GM18505 (cell line): ENCODE data around the gene BPTF.
A peak's percentile ranks its signal among the peaks of the same experiment; 100 is the strongest.
"Not testable (repeated sequence)": the region's sequence is repeated elsewhere in the genome, so short reads cannot be mapped to it uniquely, and the experiment has no call there.

ENCODE experiments used
- ATAC-seq: cut with Tn5 transposase; IDR thresholded peaks from one replicate; pipeline ENCODE4 v1.9.1; 2021; ENCODE audit not compliant: unreplicated experiment
- POLR2A ChIP-seq: IDR thresholded peaks from 4 replicates; pipeline ENCODE4 v1.6.1; 2011; ENCODE audit warnings: borderline replicate concordance; ENCODE audit not compliant: insufficient read depth, insufficient read length; ENCODE audit errors: extremely low read depth

BPTF gene

GRCh38 chr17:67982686-67983382 is 157.5 kb downstream of the BPTF start:
- no peak for ATAC-seq
- TF ChIP-seq POLR2A, result no peak

GRCh38 chr17:67983383-67983688 is 158.0 kb downstream of the BPTF start:
- TF ChIP-seq POLR2A, result no peak
- ATAC-seq, result no peak

GRCh38 chr17:67990909-67991308 is 165.6 kb downstream of the BPTF start:
- TF ChIP-seq POLR2A, result no peak

GRCh38 chr17:67992548-67993152 is 167.3 kb downstream of the BPTF start:
- TF ChIP-seq POLR2A, result no peak
- ATAC-seq, result no peak

More at GRCh38 chr17:67990909-67991308, 165.6 kb downstream of the BPTF start:
- ATAC-seq, result no peak

GRCh38 chr17:67993153-67993997 is 168.1 kb downstream of the BPTF start:
- ATAC-seq, result peak; percentile 75
- peak; percentile 70 for TF ChIP-seq POLR2A

- ATAC-seq, result peak; percentile 12
- no peak for TF ChIP-seq POLR2A
These were observed 168.7 kb downstream of the BPTF start for GRCh38 chr17:67993998-67994361.

- TF ChIP-seq POLR2A, result no peak
- no peak for ATAC-seq
These were observed 169.7 kb downstream of the BPTF start for GRCh38 chr17:67994817-67995569.

- no peak for TF ChIP-seq POLR2A
- no peak for ATAC-seq
These were observed 170.4 kb downstream of the BPTF start for GRCh38 chr17:67995570-67996263.

- ATAC-seq, result not testable (repeated sequence)
These were observed 171.2 kb downstream of the BPTF start, which contains the start of gene C17orf58 for GRCh38 chr17:67996301-67997171. Gene C17orf58 (minus strand): TSS chr17:67996469. CDS start chr17:67996198, 271 bp downstream.

- no peak for ATAC-seq
- TF ChIP-seq POLR2A, result no peak
These were observed 173.2 kb downstream of the BPTF start for GRCh38 chr17:67998466-67998865.

- TF ChIP-seq POLR2A, result no peak
- ATAC-seq, result no peak
These were observed 174.1 kb downstream of the BPTF start for GRCh38 chr17:67999291-67999911.
